Posterior cingulate gyrus (tissue), 11 donors: Measurements from ENCODE around the gene SUPT3H.
A peak's percentile ranks its signal among the peaks of the same experiment; 100 is the strongest.
"Not testable (repeated sequence)": the region's sequence is repeated elsewhere in the genome, so short reads cannot be mapped to it uniquely, and the experiment has no call there.

Experiments
- DNase-seq, 10 donors: peaks; one replicate each; pipeline versions ENCODE4 v3.0.0 to v3.0.0-alpha.2; 2020 to 2021; ENCODE audit warnings: mixed read lengths in 3 of 10
- intact Hi-C: fragments of 100-400 bp; cut with DNase I; formaldehyde crosslinking; loops from one replicate; pipeline ENCODE4 v1.15.1; 2023

Gene SUPT3H

GRCh38 chr6:45191414-45191813 is 186.3 kb downstream of the SUPT3H start:
- intact Hi-C loops = no loop called here
- DNase-seq = no peak

DNA sequence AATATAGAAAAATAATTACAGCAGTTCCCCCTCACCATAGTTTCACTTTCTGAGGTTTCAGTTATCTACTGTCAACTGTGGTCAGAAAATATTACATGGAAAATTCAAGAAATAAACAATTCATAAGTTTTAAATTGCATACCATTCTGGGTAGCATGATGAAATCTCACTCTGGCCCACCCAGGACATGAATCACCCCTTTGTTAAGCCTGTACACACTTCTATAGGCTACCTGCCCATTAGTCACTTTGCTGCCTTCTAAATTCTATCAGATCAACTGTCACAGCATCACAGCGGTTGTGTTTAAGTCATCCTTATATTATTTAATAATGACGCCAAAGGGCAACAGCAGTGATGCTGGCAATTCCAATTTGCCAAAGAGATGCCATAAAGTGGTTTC is 189.9 kb downstream of the SUPT3H start:
- intact Hi-C loops = no loop called here
- DNase-seq = no peak

- intact Hi-C loops = no loop called here
- DNase-seq = no peak
Observed at GRCh38 chr6:45185403-45186251, 192.1 kb downstream of the SUPT3H start.

DNA sequence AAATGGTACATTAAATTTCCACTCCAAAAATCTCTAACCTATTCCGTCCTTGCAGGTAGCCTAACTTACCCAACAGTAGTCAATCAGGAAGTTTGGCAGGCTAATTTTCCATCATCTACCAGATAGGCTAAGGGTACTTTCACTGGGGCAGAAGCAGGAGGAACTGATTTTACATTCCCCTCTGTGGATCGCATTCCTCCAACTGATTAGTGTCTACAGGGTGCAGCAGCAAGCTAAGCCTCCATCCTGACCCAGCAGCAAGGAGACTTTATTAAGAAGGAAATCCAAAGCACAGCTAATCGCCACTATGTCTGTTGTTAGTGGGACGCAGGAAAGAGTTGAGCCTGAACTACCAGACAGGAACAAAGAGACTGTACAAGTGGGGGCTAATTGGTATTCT is 192.8 kb downstream of the SUPT3H start:
- intact Hi-C loops = no loop called here
- no peak for DNase-seq

DNA sequence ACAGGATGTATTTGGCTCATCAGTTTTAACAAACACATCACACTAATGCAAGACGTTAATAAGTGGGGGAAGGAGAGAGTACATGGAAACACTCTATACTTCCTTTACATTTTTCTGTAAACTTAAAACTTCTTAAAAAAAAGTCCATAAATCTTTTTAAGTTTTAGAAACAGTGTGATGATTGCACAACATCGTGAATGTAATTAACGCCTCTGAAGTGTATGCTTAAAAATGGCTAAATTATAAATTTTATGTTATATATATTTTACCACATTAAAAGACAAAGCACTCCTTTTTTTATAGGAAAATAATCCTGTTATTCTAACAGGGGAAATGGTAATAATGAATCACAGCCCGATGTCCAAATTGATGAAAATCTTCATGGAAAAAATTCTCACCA is 193.7 kb downstream of the SUPT3H start:
- intact Hi-C loops = no loop called here
- no peak for DNase-seq

GRCh38 chr6:45176373-45176772 is 201.4 kb downstream of the SUPT3H start:
- intact Hi-C loops, DNase-seq: not testable (repeated sequence)

DNA sequence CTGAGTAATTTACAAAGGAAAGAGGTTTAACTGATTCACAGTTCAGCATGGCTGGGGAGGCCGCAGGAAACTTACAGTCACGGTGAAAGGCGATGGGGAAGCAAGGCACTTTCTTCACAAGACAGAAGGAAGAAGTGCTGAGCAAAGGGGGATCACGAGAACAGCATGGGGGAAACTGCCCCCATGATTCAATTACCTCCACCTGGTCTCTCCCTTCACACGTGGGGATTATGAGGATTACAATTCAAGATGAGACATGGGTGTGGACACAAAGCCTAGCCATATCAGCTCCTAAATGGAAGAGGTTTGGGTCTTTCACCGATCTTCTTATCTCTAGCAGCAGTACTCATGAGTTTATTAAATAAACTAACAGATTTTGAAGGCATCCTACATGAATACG is 202.5 kb downstream of the SUPT3H start:
- intact Hi-C loops = no loop called here
- peak in 1 of 10 donors; percentile 32 for DNase-seq

GRCh38 chr6:45174045-45174444 is 203.7 kb downstream of the SUPT3H start:
- intact Hi-C loops = no loop called here
- no peak for DNase-seq

- DNase-seq = no peak
- intact Hi-C loops = no loop called here
Observed at GRCh38 chr6:45171380-45171779, 206.4 kb downstream of the SUPT3H start.

DNA sequence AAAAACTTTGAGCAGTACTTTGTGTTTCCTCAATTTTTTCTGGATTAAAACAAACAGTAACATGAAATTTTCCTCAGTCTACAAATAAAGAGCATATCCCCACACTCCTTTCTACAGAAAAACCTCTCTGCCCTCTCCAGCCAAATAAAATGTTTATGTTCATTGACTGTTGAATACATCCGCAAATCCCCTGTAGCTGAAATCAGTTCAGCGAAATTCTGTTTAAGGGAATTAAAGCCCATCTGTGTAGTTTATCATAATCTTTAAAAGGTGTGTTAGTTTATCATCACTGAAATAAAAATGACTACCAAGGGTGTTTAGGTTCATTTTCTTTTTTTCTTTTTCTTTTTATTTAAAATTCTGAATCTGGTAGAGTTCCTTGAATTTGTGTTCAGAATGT is 207.4 kb downstream of the SUPT3H start:
- no peak for DNase-seq
- intact Hi-C loops = no loop called here

GRCh38 chr6:45169815-45170214 is 207.9 kb downstream of the SUPT3H start:
- DNase-seq = no peak
- intact Hi-C loops = no loop called here

- DNase-seq = no peak
- intact Hi-C loops = no loop called here
Observed at GRCh38 chr6:45163952-45164766, 213.6 kb downstream of the SUPT3H start.

GRCh38 chr6:45160305-45160704 is 217.4 kb downstream of the SUPT3H start:
- no peak for DNase-seq
- intact Hi-C loops = no loop called here

GRCh38 chr6:45156075-45156474 is 221.7 kb downstream of the SUPT3H start:
- intact Hi-C loops = no loop called here
- DNase-seq = no peak

GRCh38 chr6:45155341-45155894 is 222.3 kb downstream of the SUPT3H start:
- intact Hi-C loops = no loop called here

GRCh38 chr6:45154679-45155078 is 223.1 kb downstream of the SUPT3H start:
- intact Hi-C loops = no loop called here
- no peak for DNase-seq

More at GRCh38 chr6:45155341-45155894, 222.3 kb downstream of the SUPT3H start:
- DNase-seq = no peak

- DNase-seq = no peak
- intact Hi-C loops = no loop called here
Observed at GRCh38 chr6:45148711-45149341, 228.9 kb downstream of the SUPT3H start.

- DNase-seq = no peak
- intact Hi-C loops = no loop called here
Observed at GRCh38 chr6:45148278-45148677, 229.5 kb downstream of the SUPT3H start.

- intact Hi-C loops, DNase-seq: not testable (repeated sequence)
Observed at GRCh38 chr6:45145658-45146057, 232.1 kb downstream of the SUPT3H start.

DNA sequence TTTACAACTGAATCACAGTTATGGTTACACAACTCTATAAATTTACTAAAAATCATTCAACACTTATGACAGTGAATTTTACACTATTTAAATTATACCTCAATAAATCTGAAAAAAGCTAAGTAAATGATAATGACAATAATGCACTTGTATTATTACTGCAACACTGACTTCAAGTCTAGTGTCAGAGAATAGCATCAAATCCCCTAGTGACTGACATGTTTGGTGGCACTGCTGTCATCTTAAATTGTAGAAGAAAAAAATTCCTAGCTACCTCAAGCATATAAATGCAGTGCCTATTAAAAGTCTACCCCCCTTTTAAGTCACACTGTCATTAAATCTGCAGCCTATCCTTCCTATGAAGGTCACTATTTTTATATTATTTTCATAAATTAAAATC is 239.0 kb downstream of the SUPT3H start:
- DNase-seq = no peak
- intact Hi-C loops = no loop called here

DNA sequence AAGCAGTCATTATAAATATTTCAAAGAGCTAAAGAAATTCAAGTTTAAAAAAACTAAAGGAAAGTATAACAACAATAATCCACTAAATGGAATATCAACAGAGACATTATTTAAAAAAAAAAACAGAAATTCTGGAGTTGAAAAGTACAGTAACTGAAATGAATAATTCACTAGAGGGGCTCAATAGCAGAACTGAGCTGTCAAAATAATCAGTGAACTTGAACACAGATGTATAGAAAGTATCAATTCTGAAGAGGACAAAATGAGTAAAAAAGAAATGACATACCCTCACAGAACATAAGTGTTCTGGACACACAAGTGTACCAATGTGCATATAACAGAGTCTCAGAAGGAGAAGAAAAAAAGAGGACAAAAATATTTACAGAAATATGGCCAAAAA is 241.2 kb downstream of the SUPT3H start:
- intact Hi-C loops = no loop called here
- no peak for DNase-seq
